ENCODE measurements around the gene MYO15A.

The MYO15A gene

DNA sequence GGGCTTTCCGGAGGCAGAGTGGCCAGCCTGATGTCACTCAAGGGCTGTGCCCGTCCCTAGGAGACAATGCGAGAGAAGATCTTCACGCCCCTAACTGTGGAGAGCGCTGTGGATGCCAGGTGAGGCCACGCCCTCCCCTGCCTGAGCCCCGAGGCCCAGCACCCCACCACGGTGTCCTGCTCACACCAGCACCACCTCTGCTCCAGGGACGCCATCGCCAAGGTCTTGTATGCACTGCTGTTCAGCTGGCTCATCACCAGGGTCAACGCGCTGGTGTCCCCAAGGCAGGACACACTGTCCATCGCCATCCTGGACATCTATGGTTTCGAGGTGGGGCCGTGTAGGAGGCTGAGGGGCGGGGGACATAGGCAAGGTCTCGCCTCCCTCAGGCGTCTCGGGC is 27.8 kb downstream of the MYO15A start:
- no peaks in the 10 kb centered on the region for H4K20me1 ChIP-seq (ENCODE audit: insufficient read depth, low read length, poor library complexity, severe bottlenecking)
- H3F3A ChIP-seq (ENCODE audit: low read depth), result no peaks in the 10 kb centered on the region
- no peaks in the 10 kb centered on the region for H3K27me3 ChIP-seq (ENCODE audit: insufficient read depth, low read length, poor library complexity, severe bottlenecking)
- no peak overlapping the region for H3K4me2 ChIP-seq (ENCODE audit: low read depth, low read length, poor library complexity, severe bottlenecking)
- H2AFZ ChIP-seq (ENCODE audit: low read length), result no peak overlapping the region
- no peaks in the 10 kb centered on the region for H3K36me3 ChIP-seq (ENCODE audit: insufficient read depth, low read length)
- no peaks in the 10 kb centered on the region for H3K4me1 ChIP-seq (ENCODE audit: insufficient read depth, low read length, poor library complexity, severe bottlenecking)
- H3K9me3 ChIP-seq (ENCODE audit: insufficient read depth, low read depth, low read length), result no peaks in the 10 kb centered on the region
- H3K9me2 ChIP-seq (replicated peaks; ENCODE audit: low read depth, low read length), result no peaks in the 10 kb centered on the region
- H3K4me3 ChIP-seq (ENCODE audit: low read length, poor library complexity, severe bottlenecking), result no peak overlapping the region
- no peak overlapping the region for H3K9ac ChIP-seq (ENCODE audit: low read depth, low read length, poor library complexity, severe bottlenecking)
- H3K79me2 ChIP-seq (ENCODE audit: insufficient read depth, low read length), result no peaks in the 10 kb centered on the region
- TF ChIP-seq, protein P1, sequence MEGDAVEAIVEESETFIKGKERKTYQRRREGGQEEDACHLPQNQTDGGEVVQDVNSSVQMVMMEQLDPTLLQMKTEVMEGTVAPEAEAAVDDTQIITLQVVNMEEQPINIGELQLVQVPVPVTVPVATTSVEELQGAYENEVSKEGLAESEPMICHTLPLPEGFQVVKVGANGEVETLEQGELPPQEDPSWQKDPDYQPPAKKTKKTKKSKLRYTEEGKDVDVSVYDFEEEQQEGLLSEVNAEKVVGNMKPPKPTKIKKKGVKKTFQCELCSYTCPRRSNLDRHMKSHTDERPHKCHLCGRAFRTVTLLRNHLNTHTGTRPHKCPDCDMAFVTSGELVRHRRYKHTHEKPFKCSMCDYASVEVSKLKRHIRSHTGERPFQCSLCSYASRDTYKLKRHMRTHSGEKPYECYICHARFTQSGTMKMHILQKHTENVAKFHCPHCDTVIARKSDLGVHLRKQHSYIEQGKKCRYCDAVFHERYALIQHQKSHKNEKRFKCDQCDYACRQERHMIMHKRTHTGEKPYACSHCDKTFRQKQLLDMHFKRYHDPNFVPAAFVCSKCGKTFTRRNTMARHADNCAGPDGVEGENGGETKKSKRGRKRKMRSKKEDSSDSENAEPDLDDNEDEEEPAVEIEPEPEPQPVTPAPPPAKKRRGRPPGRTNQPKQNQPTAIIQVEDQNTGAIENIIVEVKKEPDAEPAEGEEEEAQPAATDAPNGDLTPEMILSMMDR (conservative IDR thresholded peaks at IDR 0.05; ENCODE audit: low read length), result no peak
- no peak for TF ChIP-seq EZH2phosphoT487 (IDR thresholded peaks at IDR 0.05; ENCODE audit: borderline replicate concordance)

DNA sequence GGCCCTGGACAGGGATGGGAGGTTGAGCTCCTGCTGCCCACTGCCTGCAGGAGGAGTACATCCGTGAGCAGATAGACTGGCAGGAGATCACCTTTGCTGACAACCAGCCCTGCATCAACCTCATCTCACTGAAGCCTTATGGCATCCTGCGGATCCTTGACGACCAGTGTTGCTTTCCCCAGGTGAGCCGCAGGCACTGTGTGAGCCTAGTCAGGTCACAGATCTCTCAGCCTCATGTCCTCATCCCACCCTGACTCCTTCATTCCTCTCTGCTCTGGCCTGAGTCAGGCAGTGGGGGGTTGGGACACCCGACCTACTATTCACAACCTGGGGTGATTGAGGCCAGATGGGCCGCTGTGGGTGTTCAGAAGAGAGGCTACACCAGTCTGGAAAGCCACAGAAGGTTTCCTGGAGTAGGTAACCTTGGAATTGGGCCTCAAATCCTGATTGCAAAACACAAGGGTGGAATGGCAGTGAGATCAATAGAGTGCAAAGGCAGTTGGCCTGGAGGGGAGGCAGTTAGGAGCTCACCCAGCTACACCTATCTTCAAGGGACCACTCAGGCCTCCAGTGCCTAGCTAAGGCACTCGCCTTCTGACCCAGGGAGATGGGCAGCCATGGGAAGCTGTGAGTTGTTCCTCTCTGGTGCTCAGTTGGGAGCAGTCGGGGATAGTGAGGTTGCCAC is 29.7 kb downstream of the MYO15A start:
- no peaks in the 10 kb centered on the region for H3K27me3 ChIP-seq (ENCODE audit: insufficient read depth, low read length, poor library complexity, severe bottlenecking)
- no peaks in the 10 kb centered on the region for H3F3A ChIP-seq (ENCODE audit: low read depth)
- H3K36me3 ChIP-seq (ENCODE audit: insufficient read depth, low read length), result no peaks in the 10 kb centered on the region

DNA sequence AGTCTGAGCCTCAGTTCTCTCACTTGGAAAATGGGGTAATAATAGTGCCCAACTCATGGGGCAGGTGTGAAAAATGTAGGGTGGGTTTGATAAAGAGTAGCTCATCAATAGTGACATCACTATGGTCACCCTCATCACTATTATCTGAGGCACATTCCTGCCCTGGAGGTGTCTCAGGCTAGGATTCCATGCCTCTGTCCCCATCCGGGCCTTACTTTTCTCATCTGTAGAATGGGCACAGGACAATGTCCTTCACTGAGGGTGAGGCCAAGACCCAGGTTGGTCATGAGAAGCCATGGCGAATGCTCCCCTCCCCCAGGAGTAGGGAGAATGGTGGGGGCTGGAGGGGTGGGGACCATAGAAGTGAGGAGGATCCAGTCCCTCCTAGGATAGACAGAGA is 30.5 kb downstream of the MYO15A start:
- Histone ChIP-seq H3K4me2 (ENCODE audit: low read depth, low read length, poor library complexity, severe bottlenecking) (no peak overlapping the region), H3K9me3 (ENCODE audit: insufficient read depth, low read depth, low read length) (no peaks in the 10 kb centered on the region), H4K20me1 (ENCODE audit: insufficient read depth, low read length, poor library complexity, severe bottlenecking) (no peaks in the 10 kb centered on the region), H3F3A (ENCODE audit: low read depth) (no peaks in the 10 kb centered on the region), H3K9me2 (replicated peaks; ENCODE audit: low read depth, low read length) (no peaks in the 10 kb centered on the region), H3K36me3 (ENCODE audit: insufficient read depth, low read length) (no peaks in the 10 kb centered on the region), H2AFZ (ENCODE audit: low read length) (no peak overlapping the region), H3K27me3 (ENCODE audit: insufficient read depth, low read length, poor library complexity, severe bottlenecking) (no peaks in the 10 kb centered on the region), H3K4me3 (ENCODE audit: low read length, poor library complexity, severe bottlenecking) (no peak overlapping the region), H3K4me1 (ENCODE audit: insufficient read depth, low read length, poor library complexity, severe bottlenecking) (no peaks in the 10 kb centered on the region), H3K79me2 (ENCODE audit: insufficient read depth, low read length) (no peaks in the 10 kb centered on the region), H3K9ac (ENCODE audit: low read depth, low read length, poor library complexity, severe bottlenecking) (no peak overlapping the region)
- TF ChIP-seq EZH2phosphoT487 (IDR thresholded peaks at IDR 0.05; ENCODE audit: borderline replicate concordance), result no peak
- TF ChIP-seq, protein P1 (conservative IDR thresholded peaks at IDR 0.05; ENCODE audit: low read length), result no peak

More for the DNA sequence above, 29.7 kb downstream of the MYO15A start:
- Histone ChIP-seq H3K4me1 (ENCODE audit: insufficient read depth, low read length, poor library complexity, severe bottlenecking) (no peaks in the 10 kb centered on the region), H3K9me2 (replicated peaks; ENCODE audit: low read depth, low read length) (no peaks in the 10 kb centered on the region), H2AFZ (ENCODE audit: low read length) (no peak overlapping the region), H3K9ac (ENCODE audit: low read depth, low read length, poor library complexity, severe bottlenecking) (no peak overlapping the region), H3K9me3 (ENCODE audit: insufficient read depth, low read depth, low read length) (no peaks in the 10 kb centered on the region), H3K79me2 (ENCODE audit: insufficient read depth, low read length) (no peaks in the 10 kb centered on the region), H3K4me3 (ENCODE audit: low read length, poor library complexity, severe bottlenecking) (no peak overlapping the region), H4K20me1 (ENCODE audit: insufficient read depth, low read length, poor library complexity, severe bottlenecking) (no peaks in the 10 kb centered on the region), H3K4me2 (ENCODE audit: low read depth, low read length, poor library complexity, severe bottlenecking) (no peak overlapping the region)
- TF ChIP-seq, protein P1 (conservative IDR thresholded peaks at IDR 0.05; ENCODE audit: low read length), result no peak
- no peak for TF ChIP-seq EZH2phosphoT487 (IDR thresholded peaks at IDR 0.05; ENCODE audit: borderline replicate concordance)

All from Loucy (cell line).